NCI-H1092 treated with DMSO at 0.1 percent for 48 hours (cell line): ENCODE measurements around the gene GAS6.
"Not testable (repeated sequence)": the region's sequence is repeated elsewhere in the genome, so short reads cannot be mapped to it uniquely, and the experiment has no call there.

Experiments used
- DNase-seq: peaks from one replicate; lab custom pipeline; 2025; lab: John Stamatoyannopoulos, UW

GAS6 gene

GRCh38 chr13:113791226-113791625 lies 72.7 kb downstream of the GAS6 start:
- no peak for DNase-seq

GRCh38 chr13:113789931-113790330 lies 73.9 kb downstream of the GAS6 start:
- not testable (repeated sequence) for DNase-seq

GRCh38 chr13:113789167-113789566 lies 74.7 kb downstream of the GAS6 start:
- no peak for DNase-seq

GRCh38 chr13:113788413-113789135 lies 75.3 kb downstream of the GAS6 start:
- no peak for DNase-seq

GRCh38 chr13:113787694-113788093 lies 76.2 kb downstream of the GAS6 start:
- no peak for DNase-seq

GRCh38 chr13:113786262-113786841 lies 77.5 kb downstream of the GAS6 start:
- DNase-seq = no peak

- DNase-seq = no peak
Observed at GRCh38 chr13:113785051-113786010, 78.5 kb downstream of the GAS6 start.

- DNase-seq = no peak
Observed at GRCh38 chr13:113784645-113785024, 79.2 kb downstream of the GAS6 start.

GRCh38 chr13:113783966-113784644 lies 79.8 kb downstream of the GAS6 start:
- DNase-seq = no peak

GRCh38 chr13:113783200-113783881 lies 80.5 kb downstream of the GAS6 start:
- DNase-seq = no peak

GRCh38 chr13:113782472-113782871 lies 81.4 kb downstream of the GAS6 start:
- no peak for DNase-seq

- no peak for DNase-seq
Observed at GRCh38 chr13:113781571-113781970, 82.3 kb downstream of the GAS6 start.

GRCh38 chr13:113777311-113778260 lies 86.3 kb downstream of the GAS6 start:
- no peak for DNase-seq

- peak; percentile 68 for DNase-seq
Observed at GRCh38 chr13:113776231-113777125, 87.4 kb downstream of the GAS6 start.

GRCh38 chr13:113775451-113776145 lies 88.3 kb downstream of the GAS6 start:
- no peak for DNase-seq

GRCh38 chr13:113774177-113775107 lies 89.4 kb downstream of the GAS6 start:
- DNase-seq = peak; percentile 7

GRCh38 chr13:113771709-113772331 lies 92.1 kb downstream of the GAS6 start:
- DNase-seq = no peak
